ENCODE measurements around the gene NUDT16L1.

The NUDT16L1 gene

GRCh38 chr16:4693296-4693955 lies at the start of gene NUDT16L1:
NUDT16L1 (plus strand) TSS chr16:4693562; CDS start chr16:4693727, 165 bp downstream.
- no peak; the same call in 1 of the 2 replicates for TF ChIP-seq CTCF (IDR thresholded peaks at IDR 0.05)

- no peak for TF ChIP-seq CTCF (IDR thresholded peaks at IDR 0.05)
Measured at GRCh38 chr16:4646773-4647643, 46.4 kb upstream of the NUDT16L1 start.

- no peak for TF ChIP-seq CTCF (IDR thresholded peaks at IDR 0.05)
Measured at GRCh38 chr16:4647644-4647980, 45.8 kb upstream of the NUDT16L1 start.

GRCh38 chr16:4648917-4649316 lies 44.4 kb upstream of the NUDT16L1 start:
- no peak for TF ChIP-seq CTCF (IDR thresholded peaks at IDR 0.05)

GRCh38 chr16:4649744-4650442 lies 43.5 kb upstream of the NUDT16L1 start:
- no peak for TF ChIP-seq CTCF (IDR thresholded peaks at IDR 0.05)

- TF ChIP-seq CTCF (IDR thresholded peaks at IDR 0.05): peak; percentile 93
Measured at GRCh38 chr16:4650443-4651074, 42.8 kb upstream of the NUDT16L1 start.

GRCh38 chr16:4651827-4652226 lies 41.5 kb upstream of the NUDT16L1 start:
- no peak for TF ChIP-seq CTCF (IDR thresholded peaks at IDR 0.05)

Data from LNCAP (cell line).